CD14-positive monocyte (primary cell): ENCODE results near the gene GLI1. TPM values are rescaled to one million over a fixed set of nuclear protein-coding genes. Genes with fewer than 3 reads are reported as not detected.

ENCODE experiments used
- DNase-seq, 3 donors: peaks; one replicate each; pipeline ENCODE4 v3.0.0-alpha.2; 2011 to 2022
- H2AFZ ChIP-seq: 2 replicates; pipeline ENCODE4 v1.6.0; 2012; ENCODE audit warnings: mild to moderate bottlenecking, low read depth, low read length, inconsistent platforms; ENCODE audit not compliant: insufficient read depth, poor library complexity, severe bottlenecking
- H3K27ac ChIP-seq, 2 donors: 1 replicate in 1 of 2; 2 replicates in 1 of 2; pipeline ENCODE4 v1.5.1; 2012 to 2013; ENCODE audit warnings: low read length in 2 of 2, control low read depth in 1 of 2, inconsistent platforms in 1 of 2, low read depth in 1 of 2, mild to moderate bottlenecking in 1 of 2
- H3K27me3 ChIP-seq, 2 donors: one replicate each; pipeline versions ENCODE4 v1.6.0 to v1.6.1; 2011 to 2013; ENCODE audit warnings: low read length in 2 of 2; ENCODE audit not compliant: control insufficient read depth in 2 of 2, insufficient read depth in 2 of 2
- H3K36me3 ChIP-seq, 2 donors: replicated peaks in 1 of 2; 1 replicate in 1 of 2; 2 replicates in 1 of 2; pipeline versions ENCODE4 v1.5.1 to v1.6.1; 2012 to 2013; ENCODE audit warnings: low read length in 2 of 2, control low read depth in 1 of 2, inconsistent platforms in 1 of 2, mild to moderate bottlenecking in 1 of 2; ENCODE audit not compliant: insufficient read depth in 2 of 2, control insufficient read depth in 1 of 2
- H3K4me1 ChIP-seq, 2 donors: 1 replicate in 1 of 2; 2 replicates in 1 of 2; pipeline versions ENCODE4 v1.5.1 to v1.6.1; 2012 to 2013; ENCODE audit warnings: low read length in 2 of 2, control low read depth in 1 of 2, inconsistent platforms in 1 of 2, mild to moderate bottlenecking in 1 of 2, moderate library complexity in 1 of 2; ENCODE audit not compliant: insufficient read depth in 2 of 2, control insufficient read depth in 1 of 2
- H3K4me2 ChIP-seq: replicated peaks from 2 replicates; pipeline ENCODE3; 2012; ENCODE audit warnings: low read length, moderate library complexity, mild to moderate bottlenecking; ENCODE audit not compliant: poor library complexity, severe bottlenecking; ENCODE audit errors: extremely low read depth
- H3K4me3 ChIP-seq, 3 experiments: fragments of 200-600 bp in 1 of 3; sonication (generic) in 1 of 3; replicated peaks in 1 of 3; 1 replicate in 2 of 3; 2 replicates in 1 of 3; pipeline ENCODE4 v1.5.1; 2011 to 2013; ENCODE audit warnings: low read length in 3 of 3, mild to moderate bottlenecking in 3 of 3, control low read depth in 2 of 3, low read depth in 2 of 3, inconsistent platforms in 1 of 3, moderate library complexity in 1 of 3
- H3K79me2 ChIP-seq: 2 replicates; pipeline ENCODE4 v1.6.0; 2012; ENCODE audit warnings: mild to moderate bottlenecking, control low read depth, inconsistent platforms, low read length, moderate library complexity; ENCODE audit not compliant: insufficient read depth
- H3K9ac ChIP-seq: 2 replicates; pipeline ENCODE4 v1.6.0; 2017; ENCODE audit warnings: low read length, mild to moderate bottlenecking; ENCODE audit not compliant: insufficient read depth, poor library complexity, severe bottlenecking
- H3K9me3 ChIP-seq, 2 donors: replicated peaks in 1 of 2; 1 replicate in 1 of 2; 2 replicates in 1 of 2; pipeline versions ENCODE4 v1.5.1 to v1.6.1; 2012 to 2013; ENCODE audit warnings: low read length in 2 of 2, control low read depth in 1 of 2; ENCODE audit not compliant: control insufficient read depth in 1 of 2, insufficient read depth in 1 of 2
- H4K20me1 ChIP-seq: 2 replicates; pipeline ENCODE4 v1.6.0; 2012; ENCODE audit warnings: mild to moderate bottlenecking, low read length, control low read depth, moderate library complexity; ENCODE audit not compliant: insufficient read depth
- H3K27ac Mint-ChIP-seq, 7 donors: one replicate each; pipeline ENCODE4 v1.8.0; 2020; ENCODE audit warnings: mild to moderate bottlenecking in 7 of 7, mixed read lengths in 7 of 7, moderate library complexity in 6 of 7, inconsistent platforms in 2 of 7
- H3K27me3 Mint-ChIP-seq, 3 donors: one replicate each; pipeline ENCODE4 v1.8.0; 2021 to 2022; ENCODE audit warnings: low read depth in 3 of 3, mild to moderate bottlenecking in 3 of 3, mixed read lengths in 3 of 3, moderate library complexity in 3 of 3, inconsistent platforms in 1 of 3
- H3K36me3 Mint-ChIP-seq, 2 donors: one replicate each; pipeline ENCODE4 v1.8.0; 2020; ENCODE audit warnings: mixed read lengths in 2 of 2, inconsistent platforms in 1 of 2, mild to moderate bottlenecking in 1 of 2
- H3K4me1 Mint-ChIP-seq: one replicate; pipeline ENCODE4 v1.8.0; 2020; ENCODE audit warnings: mild to moderate bottlenecking, mixed read lengths
- H3K4me3 Mint-ChIP-seq, 2 donors: one replicate each; pipeline ENCODE4 v1.8.0; 2020; ENCODE audit warnings: mild to moderate bottlenecking in 2 of 2, mixed read lengths in 2 of 2, moderate library complexity in 1 of 2
- H3K9me3 Mint-ChIP-seq, 7 donors: one replicate each; pipeline ENCODE4 v1.8.0; 2020 to 2022; ENCODE audit warnings: mixed read lengths in 7 of 7, mild to moderate bottlenecking in 6 of 7, moderate library complexity in 6 of 7, inconsistent platforms in 2 of 7
- CTCF ChIP-seq: fragments of 200-600 bp; IDR thresholded peaks from one replicate; pipeline ENCODE4 v1.8.0; 2022; ENCODE audit warnings: antibody characterized with exemption, mild to moderate bottlenecking
- WGBS: methylation state at CpG from one replicate; pipeline ENCODE4 v1.1.5; 2013; ENCODE audit warnings: missing lambda C conversion rate; ENCODE audit not compliant: insufficient coverage; 5-methylcytosine and 5-hydroxymethylcytosine counted together
- intact Hi-C, 2 donors: fragments of 100-400 bp; cut with micrococcal nuclease; formaldehyde crosslinking; loops; one replicate each; pipeline versions ENCODE4 v1.15.0 to v1.15.1; 2023
- polyA plus RNA-seq, 3 donors: library from polyadenylated mRNA; depleted of rRNA in 1 of 3; unstranded in 2 of 3; stranded (reverse) in 1 of 3; fragments of 300-500 nt in 2 of 3; fragments of >200 nt in 1 of 3; fragmentation: Illumina TruSeq in 2 of 3; gene quantifications; 1 replicate in 2 of 3; 2 replicates in 1 of 3; pipeline ENCODE4 v1.2.3, GENCODE V29; 2012 to 2021

Gene GLI1
- polyA plus RNA-seq, 3 donors = 0.05 TPM; not detected in 2

- H3K79me2 ChIP-seq = peaks cover 64% of the 10 kb centered on the region
- intact Hi-C loops = loop anchor here in 1 of 2 donors (10.0 kb wide), 2 partner anchors 71 to 151 kb away; partner anchors contain the start of gene DCTN2
- H3K4me1 Mint-ChIP-seq = peaks cover 63% of the 10 kb centered on the region
- no peak overlapping the region for H3K9ac ChIP-seq
- peak overlapping the region in 1 of 7 donors; percentile 8 for H3K27ac Mint-ChIP-seq
- DNase-seq = no peak
- no peak overlapping the region for H3K4me3 Mint-ChIP-seq
- H3K4me1 ChIP-seq = peaks cover 47 to 79% of the 10 kb centered on the region in 2 donors
- TF ChIP-seq CTCF = no peak
- no peaks in the 10 kb centered on the region for H3K27me3 ChIP-seq
- H3K36me3 ChIP-seq = peaks cover 60 to 72% of the 10 kb centered on the region in 2 donors
- H3K27ac ChIP-seq = no peak overlapping the region
- peaks cover 81% of the 10 kb centered on the region for H4K20me1 ChIP-seq
- no peak overlapping the region for H3K4me2 ChIP-seq
- H3K36me3 Mint-ChIP-seq = peaks cover 52 to 69% of the 10 kb centered on the region in 2 donors
- H3K27me3 Mint-ChIP-seq = peaks cover 0 to 1% (median 0%) of the 10 kb centered on the region in 3 donors
- no CpG with 5 or more reads among the region's 3 CpGs for WGBS
- H2AFZ ChIP-seq = no peak overlapping the region
- peaks cover 0 to 1% (median 0%) of the 10 kb centered on the region in 7 donors for H3K9me3 Mint-ChIP-seq
- no peaks in the 10 kb centered on the region for H3K9me3 ChIP-seq
- no peak overlapping the region for H3K4me3 ChIP-seq
These were observed 13.8 kb downstream of the GLI1 start for GRCh38 chr12:57473392-57473791.

DNA sequence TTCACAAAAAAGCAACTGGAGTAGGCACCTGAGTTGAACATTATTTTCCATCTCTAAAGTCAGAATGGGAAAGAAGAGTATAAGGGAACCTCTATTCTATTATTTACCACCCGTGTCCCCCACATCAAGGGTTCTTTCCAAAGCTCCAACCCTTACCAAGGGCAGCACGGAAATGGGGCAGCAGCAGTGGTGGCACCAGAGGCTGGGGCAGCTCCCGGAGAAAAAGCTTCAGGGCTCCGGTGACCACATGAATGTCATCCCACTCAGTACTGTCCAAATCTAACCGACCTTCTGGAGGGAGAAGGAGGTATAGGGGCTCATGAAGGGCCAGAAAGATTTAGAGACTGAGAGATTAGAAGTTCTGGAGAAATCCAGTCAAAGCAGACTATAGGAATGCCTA, 14.3 kb downstream of the GLI1 start:
- H3K4me3 ChIP-seq = no peak overlapping the region
- no peak overlapping the region for H3K9ac ChIP-seq
- Mint-ChIP-seq H3K9me3 (peaks cover 0 to 1% (median 0%) of the 10 kb centered on the region in 7 donors), H3K36me3 (peaks cover 48 to 69% of the 10 kb centered on the region in 2 donors), H3K27ac (peak overlapping the region in 1 of 7 donors; percentile 8), H3K27me3 (peaks cover 0 to 1% (median 0%) of the 10 kb centered on the region in 3 donors), H3K4me1 (peaks cover 68% of the 10 kb centered on the region), H3K4me3 (no peak overlapping the region)
- H3K36me3 ChIP-seq = peaks cover 59 to 67% of the 10 kb centered on the region in 2 donors
- TF ChIP-seq CTCF = no peak
- peaks cover 52 to 84% of the 10 kb centered on the region in 2 donors for H3K4me1 ChIP-seq
- no peak overlapping the region for H2AFZ ChIP-seq
- peaks cover 69% of the 10 kb centered on the region for H3K79me2 ChIP-seq
- no CpG with 5 or more reads among the region's 5 CpGs for WGBS
- intact Hi-C loops = loop anchor here in 1 of 2 donors (10.0 kb wide), 2 partner anchors 71 to 151 kb away; partner anchors contain the start of gene DCTN2
- no peaks in the 10 kb centered on the region for H3K9me3 ChIP-seq
- no peaks in the 10 kb centered on the region for H3K27me3 ChIP-seq
- peaks cover 77% of the 10 kb centered on the region for H4K20me1 ChIP-seq
- peak overlapping the region in 1 of 2 donors; percentile 46 for H3K27ac ChIP-seq
- no peak overlapping the region for H3K4me2 ChIP-seq
- no peak for DNase-seq
